ENCODE results near the gene RELN.
"Not testable (repeated sequence)": the region's sequence is repeated elsewhere in the genome, so short reads cannot be mapped to it uniquely, and the experiment has no call there.

The RELN gene

DNA sequence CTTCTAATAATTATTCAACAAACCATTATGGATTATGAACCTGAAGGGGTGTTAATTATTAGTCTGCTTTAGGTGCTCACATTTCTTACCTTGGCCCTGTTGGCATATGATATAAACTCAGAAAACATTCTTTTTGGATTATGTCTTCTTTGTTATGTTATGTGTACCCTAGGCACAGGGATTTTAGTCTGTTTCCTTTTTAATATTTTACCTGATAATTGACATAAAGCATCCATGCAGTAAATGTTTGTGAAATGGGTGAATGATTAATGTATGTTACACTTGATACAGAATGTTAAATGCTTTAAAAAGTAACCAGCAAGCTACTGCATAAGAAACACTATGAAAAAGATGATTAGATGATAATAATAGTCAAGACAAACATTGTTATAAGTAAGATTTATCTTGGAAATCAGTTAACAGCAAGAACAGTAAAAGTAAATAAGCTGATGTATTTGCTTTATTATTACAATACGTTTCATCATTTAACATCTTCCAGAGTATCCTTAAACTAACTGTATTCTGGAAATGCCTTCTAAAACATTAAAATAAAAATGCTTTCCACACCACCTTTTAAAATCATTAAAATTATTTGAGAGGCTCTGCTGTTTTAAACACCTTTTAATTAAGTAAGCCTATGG is 204.7 kb downstream of the RELN start:
- TF ChIP-seq CTCF (IDR thresholded peaks at IDR 0.05; ENCODE audit: low read depth, low read length, missing control alignments), result no peak
- DNase-seq, result no peak
- Histone ChIP-seq H3K36me3 (replicated peaks) (no peaks in the 10 kb centered on the region), H3K27me3 (replicated peaks) (no peaks in the 10 kb centered on the region), H3K4me3 (ENCODE audit: low read depth, low read length) (no peak overlapping the region), H3K27ac (no peak overlapping the region)
- in situ Hi-C loops (cut with HindIII; ENCODE audit: low pct_ligation_motif_present, low sequenced_read_pairs), result no loop called here

DNA sequence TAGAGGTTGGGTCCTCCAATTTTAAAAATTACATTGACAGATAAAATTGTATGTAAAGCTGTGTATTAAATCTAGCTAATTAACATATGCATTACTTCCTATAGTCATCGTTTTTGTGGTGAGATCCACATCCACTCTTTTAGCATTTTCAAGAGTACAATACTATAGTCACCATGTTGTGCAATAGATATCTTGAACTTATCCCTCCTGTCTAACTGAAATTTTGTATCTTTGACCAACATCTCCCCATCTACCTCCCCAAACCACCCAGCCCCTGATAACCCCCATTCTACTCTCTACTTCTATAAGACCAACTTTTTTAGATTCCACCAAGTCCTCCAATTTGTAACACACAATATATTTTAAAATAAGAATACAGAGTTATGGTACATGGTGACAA is 208.0 kb downstream of the RELN start:
- TF ChIP-seq CTCF (IDR thresholded peaks at IDR 0.05; ENCODE audit: low read depth, low read length, missing control alignments), result no peak
- Histone ChIP-seq H3K4me3 (ENCODE audit: low read depth, low read length) (no peak overlapping the region), H3K27me3 (replicated peaks) (no peaks in the 10 kb centered on the region), H3K36me3 (replicated peaks) (no peaks in the 10 kb centered on the region), H3K27ac (no peak overlapping the region)
- in situ Hi-C loops (cut with HindIII; ENCODE audit: low pct_ligation_motif_present, low sequenced_read_pairs), result no loop called here
- DNase-seq, result no peak

- H3K36me3 ChIP-seq (replicated peaks); H3K27me3 ChIP-seq (replicated peaks); H3K27ac ChIP-seq; DNase-seq; H3K4me3 ChIP-seq (ENCODE audit: low read depth, low read length); in situ Hi-C loops (cut with HindIII; ENCODE audit: low pct_ligation_motif_present, low sequenced_read_pairs): not testable (repeated sequence)
Measured at GRCh38 chr7:103780561-103780960, 208.9 kb downstream of the RELN start.

DNA sequence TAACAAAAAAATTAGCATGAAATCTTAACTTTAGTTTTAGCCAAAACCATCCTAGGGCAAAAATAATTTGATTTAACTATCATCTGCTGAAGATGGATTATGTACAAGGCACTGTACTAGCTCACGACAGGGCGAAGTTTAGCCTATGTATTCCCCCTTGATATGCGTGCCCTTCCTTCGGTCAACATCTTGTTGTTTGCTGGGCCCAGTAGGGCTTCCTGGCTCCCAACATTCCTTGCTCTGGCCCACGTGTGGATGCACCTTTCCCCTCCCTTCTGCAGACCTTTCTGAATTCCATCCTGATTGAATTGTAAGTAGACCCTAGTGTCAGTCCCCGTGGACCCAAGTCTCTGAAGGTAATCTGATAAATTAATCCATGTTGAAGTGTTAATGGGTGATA is 212.0 kb downstream of the RELN start:
- Histone ChIP-seq H3K36me3 (replicated peaks) (no peaks in the 10 kb centered on the region), H3K27me3 (replicated peaks) (no peaks in the 10 kb centered on the region), H3K4me3 (ENCODE audit: low read depth, low read length) (no peak overlapping the region), H3K27ac (no peak overlapping the region)
- TF ChIP-seq CTCF (IDR thresholded peaks at IDR 0.05; ENCODE audit: low read depth, low read length, missing control alignments), result no peak
- DNase-seq, result no peak
- in situ Hi-C loops (cut with HindIII; ENCODE audit: low pct_ligation_motif_present, low sequenced_read_pairs), result no loop called here

GRCh38 chr7:103773726-103774125 is 215.7 kb downstream of the RELN start:
- in situ Hi-C loops (cut with HindIII; ENCODE audit: low pct_ligation_motif_present, low sequenced_read_pairs), result no loop called here
- no peak for DNase-seq
- Histone ChIP-seq H3K36me3 (replicated peaks) (no peaks in the 10 kb centered on the region), H3K4me3 (ENCODE audit: low read depth, low read length) (no peak overlapping the region), H3K27me3 (replicated peaks) (no peaks in the 10 kb centered on the region), H3K27ac (no peak overlapping the region)
- no peak for TF ChIP-seq CTCF (IDR thresholded peaks at IDR 0.05; ENCODE audit: low read depth, low read length, missing control alignments)

- no peak overlapping the region for H3K27ac ChIP-seq
- DNase-seq, result no peak
- in situ Hi-C loops (cut with HindIII; ENCODE audit: low pct_ligation_motif_present, low sequenced_read_pairs), result no loop called here
- TF ChIP-seq CTCF (IDR thresholded peaks at IDR 0.05; ENCODE audit: low read depth, low read length, missing control alignments), result no peak
- no peak overlapping the region for H3K4me3 ChIP-seq (ENCODE audit: low read depth, low read length)
- H3K36me3 ChIP-seq (replicated peaks), result no peaks in the 10 kb centered on the region
- no peaks in the 10 kb centered on the region for H3K27me3 ChIP-seq (replicated peaks)
Measured at GRCh38 chr7:103772171-103772773, 217.2 kb downstream of the RELN start.
